ENCODE measurements around the gene RNASEH1.

The RNASEH1 gene

GRCh38 chr2:3587021-3587420 lies 28.9 kb upstream of the RNASEH1 start:
- no peak overlapping the region for H3K4me3 ChIP-seq (ENCODE audit: low read depth, low read length)
- no peak for TF ChIP-seq MYC (IDR thresholded peaks at IDR 0.05; ENCODE audit: low read depth, low read length)
- no peak for TF ChIP-seq MAX (IDR thresholded peaks at IDR 0.05; ENCODE audit: low read depth, low read length)
- no peak for TF ChIP-seq POLR2A (IDR thresholded peaks at IDR 0.05; ENCODE audit: extremely low read depth, insufficient read length)
- TF ChIP-seq CTCF (IDR thresholded peaks at IDR 0.05; ENCODE audit: low read depth, low read length) = no peak
- no peak for DNase-seq (ENCODE audit: low read depth)

GRCh38 chr2:3586220-3586619 lies 28.1 kb upstream of the RNASEH1 start:
- no peak for DNase-seq (ENCODE audit: low read depth)
- no peak overlapping the region for H3K4me3 ChIP-seq (ENCODE audit: low read depth, low read length)
- TF ChIP-seq MYC (IDR thresholded peaks at IDR 0.05; ENCODE audit: low read depth, low read length) (no peak), POLR2A (IDR thresholded peaks at IDR 0.05; ENCODE audit: extremely low read depth, insufficient read length) (no peak), CTCF (IDR thresholded peaks at IDR 0.05; ENCODE audit: low read depth, low read length) (no peak), MAX (IDR thresholded peaks at IDR 0.05; ENCODE audit: low read depth, low read length) (no peak)

- TF ChIP-seq POLR2A (IDR thresholded peaks at IDR 0.05; ENCODE audit: extremely low read depth, insufficient read length) (no peak), CTCF (IDR thresholded peaks at IDR 0.05; ENCODE audit: low read depth, low read length) (no peak), MAX (IDR thresholded peaks at IDR 0.05; ENCODE audit: low read depth, low read length) (no peak), MYC (IDR thresholded peaks at IDR 0.05; ENCODE audit: low read depth, low read length) (no peak)
- no peak overlapping the region for H3K4me3 ChIP-seq (ENCODE audit: low read depth, low read length)
- DNase-seq (ENCODE audit: low read depth) = no peak
Observed at GRCh38 chr2:3585261-3586109, 27.4 kb upstream of the RNASEH1 start.

- no peak for DNase-seq (ENCODE audit: low read depth)
- no peak for TF ChIP-seq POLR2A (IDR thresholded peaks at IDR 0.05; ENCODE audit: extremely low read depth, insufficient read length)
- no peak for TF ChIP-seq MAX (IDR thresholded peaks at IDR 0.05; ENCODE audit: low read depth, low read length)
- TF ChIP-seq MYC (IDR thresholded peaks at IDR 0.05; ENCODE audit: low read depth, low read length) = no peak
- TF ChIP-seq CTCF (IDR thresholded peaks at IDR 0.05; ENCODE audit: low read depth, low read length) = no peak
- no peak overlapping the region for H3K4me3 ChIP-seq (ENCODE audit: low read depth, low read length)
Observed at GRCh38 chr2:3584608-3585260, 26.6 kb upstream of the RNASEH1 start.

- no peak overlapping the region for H3K4me3 ChIP-seq (ENCODE audit: low read depth, low read length)
- DNase-seq (ENCODE audit: low read depth) = no peak
- no peak for TF ChIP-seq MYC (IDR thresholded peaks at IDR 0.05; ENCODE audit: low read depth, low read length)
- TF ChIP-seq CTCF (IDR thresholded peaks at IDR 0.05; ENCODE audit: low read depth, low read length) = no peak
- TF ChIP-seq MAX (IDR thresholded peaks at IDR 0.05; ENCODE audit: low read depth, low read length) = no peak
- TF ChIP-seq POLR2A (IDR thresholded peaks at IDR 0.05; ENCODE audit: extremely low read depth, insufficient read length) = no peak
Observed at GRCh38 chr2:3584076-3584475, 25.9 kb upstream of the RNASEH1 start.

All from NB4 (cell line).